Fibroblast of lung (primary cell): Measurements from ENCODE around the gene TEC. TPM values are rescaled to one million over a fixed set of nuclear protein-coding genes. Genes with fewer than 3 reads are reported as not detected.

ENCODE experiments used
- DNase-seq, 2 donors: peaks; one replicate each; pipeline versions ENCODE4 v3.0.0 to v3.0.0-alpha.2; 2010; ENCODE audit warnings: low read depth in 2 of 2
- H2AFZ ChIP-seq: 2 replicates; pipeline ENCODE4 v1.5.1; 2012; ENCODE audit warnings: low read length, control low read depth, inconsistent platforms
- H3K27ac ChIP-seq: 2 replicates; pipeline ENCODE4 v1.5.1; 2011; ENCODE audit warnings: low read length, control low read depth; ENCODE audit not compliant: insufficient read depth
- H3K27me3 ChIP-seq: 2 replicates; pipeline ENCODE4 v1.5.1; 2011; ENCODE audit warnings: mild to moderate bottlenecking, low read length; ENCODE audit not compliant: control insufficient read depth, insufficient read depth
- H3K36me3 ChIP-seq: 2 replicates; pipeline ENCODE4 v1.5.1; 2011; ENCODE audit warnings: low read length; ENCODE audit not compliant: control insufficient read depth, insufficient read depth
- H3K4me1 ChIP-seq: 2 replicates; pipeline ENCODE4 v1.5.1; 2011; ENCODE audit warnings: low read length; ENCODE audit not compliant: control insufficient read depth, insufficient read depth; ENCODE audit errors: extremely low read depth
- H3K4me2 ChIP-seq: 2 replicates; pipeline ENCODE4 v1.5.1; 2011; ENCODE audit warnings: low read length, control low read depth; ENCODE audit not compliant: insufficient read depth; ENCODE audit errors: extremely low read depth
- H3K4me3 ChIP-seq, 4 experiments: fragments of 200-600 bp in 1 of 4; sonication (generic) in 1 of 4; replicated peaks in 1 of 4; 2 replicates each; pipeline ENCODE4 v1.5.1; 2011 to 2016; ENCODE audit warnings: low read length in 4 of 4, low read depth in 3 of 4, mild to moderate bottlenecking in 3 of 4, control low read depth in 2 of 4, inconsistent platforms in 1 of 4, mixed read lengths in 1 of 4; ENCODE audit not compliant: insufficient read depth in 1 of 4; ENCODE audit errors: control extremely low read depth in 1 of 4
- H3K79me2 ChIP-seq: 2 replicates; pipeline ENCODE4 v1.5.1; 2012; ENCODE audit warnings: mild to moderate bottlenecking, low read length, inconsistent platforms; ENCODE audit not compliant: control insufficient read depth, insufficient read depth
- H3K9ac ChIP-seq: 2 replicates; pipeline ENCODE4 v1.5.1; 2011; ENCODE audit warnings: mild to moderate bottlenecking, low read length, control low read depth; ENCODE audit not compliant: insufficient read depth
- H3K9me3 ChIP-seq: 2 replicates; pipeline ENCODE4 v1.5.1; 2012; ENCODE audit warnings: low read depth, low read length; ENCODE audit not compliant: control insufficient read depth, insufficient read depth
- H4K20me1 ChIP-seq: 2 replicates; pipeline ENCODE4 v1.5.1; 2011; ENCODE audit warnings: low read length; ENCODE audit not compliant: control insufficient read depth, insufficient read depth; ENCODE audit errors: extremely low read depth
- EZH2 ChIP-seq: IDR thresholded peaks from 2 replicates; pipeline ENCODE4 v1.5.1; 2012; ENCODE audit warnings: low read length, control low read depth, mild to moderate bottlenecking; ENCODE audit errors: missing control alignments
- polyA plus RNA-seq, 2 donors: library from polyadenylated mRNA; depleted of rRNA in 1 of 2; stranded (reverse) in 1 of 2; unstranded in 1 of 2; fragments of >200 nt; gene quantifications; 2 replicates each; pipeline ENCODE4 v1.2.1, GENCODE V29; 2011 to 2012; ENCODE audit warnings: missing spikeins in 1 of 2
- total RNA-seq: library from RNA; depleted of rRNA; stranded (reverse); fragments of >200 nt; gene quantifications from 2 replicates; pipeline ENCODE4 v1.2.1, GENCODE V29; 2014
- TF ChIP-seq, protein P1 (sequence below), 2 donors: IDR thresholded peaks in 1 of 2; conservative IDR thresholded peaks in 1 of 2; 1 replicate in 1 of 2; 2 replicates in 1 of 2; pipeline ENCODE4 v1.5.1; 2011 to 2012; ENCODE audit warnings: low read length in 2 of 2, control low read depth in 1 of 2, inconsistent platforms in 1 of 2, low read depth in 1 of 2, mild to moderate bottlenecking in 1 of 2

The TEC gene
- total and polyA plus RNA-seq, 2 donors (not counting 1 experiment from before 2014, with no cell fraction given) = 0.79 to 5.3 TPM

DNA sequence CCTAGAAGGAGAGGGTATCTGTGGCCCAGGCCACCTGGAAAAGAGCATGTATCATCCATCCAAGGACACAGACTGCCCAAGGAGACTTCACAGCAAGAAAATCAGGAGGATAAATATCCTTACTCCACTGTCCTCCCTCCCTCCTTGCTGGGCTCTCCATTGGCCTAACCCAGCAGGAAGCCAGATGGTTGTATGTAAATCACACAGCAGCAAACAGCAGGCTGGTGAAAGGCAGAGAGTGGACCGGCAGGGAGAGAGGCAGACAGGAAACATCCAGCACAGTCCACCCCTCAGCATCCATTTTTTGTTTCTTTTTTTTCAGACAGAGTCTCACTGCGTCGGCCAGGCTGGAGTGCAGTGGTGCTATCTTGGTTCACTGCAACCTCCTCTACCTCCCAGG, 153.1 kb downstream of the TEC start:
- Histone ChIP-seq H3K36me3 (no peaks in the 10 kb centered on the region), H3K4me2 (no peak overlapping the region), H3K4me3 (no peak overlapping the region), H2AFZ (no peak overlapping the region), H3K9me3 (no peaks in the 10 kb centered on the region), H3K27me3 (no peaks in the 10 kb centered on the region), H4K20me1 (no peaks in the 10 kb centered on the region), H3K4me1 (no peaks in the 10 kb centered on the region), H3K79me2 (no peaks in the 10 kb centered on the region), H3K9ac (no peak overlapping the region), H3K27ac (no peak overlapping the region)
- no peak for TF ChIP-seq EZH2
- TF ChIP-seq, protein P1, sequence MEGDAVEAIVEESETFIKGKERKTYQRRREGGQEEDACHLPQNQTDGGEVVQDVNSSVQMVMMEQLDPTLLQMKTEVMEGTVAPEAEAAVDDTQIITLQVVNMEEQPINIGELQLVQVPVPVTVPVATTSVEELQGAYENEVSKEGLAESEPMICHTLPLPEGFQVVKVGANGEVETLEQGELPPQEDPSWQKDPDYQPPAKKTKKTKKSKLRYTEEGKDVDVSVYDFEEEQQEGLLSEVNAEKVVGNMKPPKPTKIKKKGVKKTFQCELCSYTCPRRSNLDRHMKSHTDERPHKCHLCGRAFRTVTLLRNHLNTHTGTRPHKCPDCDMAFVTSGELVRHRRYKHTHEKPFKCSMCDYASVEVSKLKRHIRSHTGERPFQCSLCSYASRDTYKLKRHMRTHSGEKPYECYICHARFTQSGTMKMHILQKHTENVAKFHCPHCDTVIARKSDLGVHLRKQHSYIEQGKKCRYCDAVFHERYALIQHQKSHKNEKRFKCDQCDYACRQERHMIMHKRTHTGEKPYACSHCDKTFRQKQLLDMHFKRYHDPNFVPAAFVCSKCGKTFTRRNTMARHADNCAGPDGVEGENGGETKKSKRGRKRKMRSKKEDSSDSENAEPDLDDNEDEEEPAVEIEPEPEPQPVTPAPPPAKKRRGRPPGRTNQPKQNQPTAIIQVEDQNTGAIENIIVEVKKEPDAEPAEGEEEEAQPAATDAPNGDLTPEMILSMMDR (conservative IDR thresholded peaks at IDR 0.05 in 1 of 2, IDR thresholded peaks at IDR 0.05 in 1 of 2; ENCODE audit: low read depth in 1 of 2, low read length in 2 of 2) = no peak
- DNase-seq = no peak

DNA sequence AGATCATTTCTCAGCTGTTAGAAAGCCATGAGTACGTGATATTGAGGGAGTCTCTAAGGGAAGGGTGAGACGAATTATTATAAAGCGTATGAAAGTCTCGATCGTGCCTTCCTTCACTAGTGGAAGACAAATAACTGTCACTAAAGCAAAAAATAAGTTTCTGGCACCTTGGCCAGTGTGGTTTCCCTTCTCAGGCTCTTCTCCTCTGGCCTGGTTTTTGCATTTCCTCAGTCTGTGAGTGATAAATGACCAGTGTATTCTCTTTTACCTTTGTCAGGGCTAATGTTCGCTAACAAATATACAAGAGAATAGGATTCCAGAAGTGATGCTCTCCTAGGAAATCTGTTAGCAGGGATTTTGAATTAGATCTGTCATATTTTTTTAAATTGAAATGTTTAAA, 155.2 kb downstream of the TEC start:
- no peak overlapping the region for H3K27ac ChIP-seq
- H3K36me3 ChIP-seq = no peaks in the 10 kb centered on the region
- TF ChIP-seq, protein P1 (conservative IDR thresholded peaks at IDR 0.05 in 1 of 2, IDR thresholded peaks at IDR 0.05 in 1 of 2; ENCODE audit: low read depth in 1 of 2, low read length in 2 of 2) = no peak
- no peak for TF ChIP-seq EZH2
- no peak for DNase-seq
- H3K4me2 ChIP-seq = no peak overlapping the region
- no peaks in the 10 kb centered on the region for H3K79me2 ChIP-seq
- no peaks in the 10 kb centered on the region for H4K20me1 ChIP-seq
- H3K4me1 ChIP-seq = no peaks in the 10 kb centered on the region
- H3K9ac ChIP-seq = no peak overlapping the region
- H2AFZ ChIP-seq = no peak overlapping the region
- H3K9me3 ChIP-seq = no peaks in the 10 kb centered on the region
- H3K4me3 ChIP-seq = no peak overlapping the region
- no peaks in the 10 kb centered on the region for H3K27me3 ChIP-seq

DNA sequence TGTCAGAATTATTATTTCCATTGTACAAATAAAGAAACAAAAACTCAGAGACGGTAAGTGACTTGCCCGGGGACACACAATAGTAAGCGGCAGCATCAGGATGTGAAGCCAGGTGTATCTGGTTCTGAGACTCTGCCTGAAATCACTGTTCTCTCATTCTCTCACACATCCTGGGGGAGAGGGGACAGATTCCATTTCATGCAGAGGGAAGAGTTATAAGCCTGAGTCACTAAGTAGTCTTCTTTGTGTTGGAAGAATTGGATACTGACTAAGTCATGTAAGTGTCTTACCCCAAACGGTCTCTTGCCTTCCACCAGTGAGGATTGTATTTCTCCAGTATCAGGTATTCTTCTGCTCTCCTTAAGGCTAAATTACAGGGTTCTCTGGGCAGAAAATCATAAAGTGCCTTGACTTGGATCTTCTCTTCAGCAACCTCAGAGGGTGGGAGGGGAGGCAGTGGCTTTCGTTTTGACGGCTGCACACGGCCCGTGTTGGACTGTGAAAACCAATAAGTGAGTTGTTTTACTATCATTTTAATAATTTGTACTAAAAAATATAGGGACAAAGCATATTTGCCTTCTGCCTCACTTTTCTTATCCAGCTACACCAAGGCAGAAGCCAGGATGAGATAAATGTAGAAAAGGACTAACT, 157.5 kb downstream of the TEC start:
- Histone ChIP-seq H3K36me3 (no peaks in the 10 kb centered on the region), H3K4me2 (no peak overlapping the region), H3K4me3 (no peak overlapping the region), H4K20me1 (no peaks in the 10 kb centered on the region), H3K27me3 (no peaks in the 10 kb centered on the region), H3K9me3 (no peaks in the 10 kb centered on the region), H3K9ac (no peak overlapping the region), H3K79me2 (no peaks in the 10 kb centered on the region), H2AFZ (no peak overlapping the region), H3K4me1 (no peaks in the 10 kb centered on the region), H3K27ac (no peak overlapping the region)
- TF ChIP-seq, protein P1 (conservative IDR thresholded peaks at IDR 0.05 in 1 of 2, IDR thresholded peaks at IDR 0.05 in 1 of 2; ENCODE audit: low read depth in 1 of 2, low read length in 2 of 2) = no peak
- no peak for TF ChIP-seq EZH2
- DNase-seq = peak in 1 of 2 donors; percentile 70
